Neural cell (in vitro differentiated cells): ENCODE data around the gene TUBB1. TPM values are rescaled to one million over a fixed set of nuclear protein-coding genes. Genes with fewer than 3 reads are reported as not detected.

Source experiments
- H2AFZ ChIP-seq: fragments of 200-600, 300-800 bp; sonication (generic), shearing (Covaris generic); 2 replicates; pipeline ENCODE4 v1.6.0; 2014; ENCODE audit warnings: low read depth, mild to moderate bottlenecking, antibody characterized with exemption, low read length, moderate library complexity
- H3F3A ChIP-seq: fragments of 200-600 bp; shearing (Covaris generic); 2 replicates; pipeline ENCODE4 v1.6.1; 2016; ENCODE audit warnings: mild to moderate bottlenecking, moderate library complexity, mixed read lengths, antibody characterized with exemption, low read length; ENCODE audit not compliant: insufficient read depth, poor library complexity, severe bottlenecking
- H3K27ac ChIP-seq: fragments of 200-600, 300-800 bp; sonication (generic), shearing (Covaris generic); 2 replicates; pipeline ENCODE4 v1.5.1; 2014; ENCODE audit warnings: mild to moderate bottlenecking, low read length, moderate library complexity
- H3K27me3 ChIP-seq: fragments of 300-800, 200-600 bp; sonication (generic), shearing (Covaris generic); 2 replicates; pipeline ENCODE4 v1.6.0; 2014; ENCODE audit warnings: mild to moderate bottlenecking, low read depth, low read length, moderate library complexity; ENCODE audit not compliant: insufficient read depth
- H3K36me3 ChIP-seq: fragments of 300-800, 200-600 bp; sonication (generic), shearing (Covaris generic); 2 replicates; pipeline ENCODE4 v1.5.1; 2014; ENCODE audit warnings: mild to moderate bottlenecking, antibody characterized with exemption, low read length, moderate library complexity; ENCODE audit not compliant: insufficient read depth
- H3K4me2 ChIP-seq: fragments of 300-800, 200-600 bp; sonication (generic), shearing (Covaris generic); 2 replicates; pipeline ENCODE4 v1.6.0; 2014; ENCODE audit warnings: mild to moderate bottlenecking, low read length
- H3K4me3 ChIP-seq: fragments of 300-800, 200-600 bp; sonication (generic), shearing (Covaris generic); 2 replicates; pipeline ENCODE4 v1.5.1; 2014; ENCODE audit warnings: mild to moderate bottlenecking, low read length, moderate library complexity
- H3K79me2 ChIP-seq: fragments of 200-600 bp; shearing (Covaris generic); replicated peaks from 2 replicates; pipeline ENCODE4 v1.6.0; 2014; ENCODE audit warnings: mild to moderate bottlenecking, low read length, moderate library complexity; ENCODE audit not compliant: insufficient read depth
- H3K9ac ChIP-seq: fragments of 300-800, 200-600 bp; sonication (generic), shearing (Covaris generic); 2 replicates; pipeline ENCODE4 v1.6.1; 2016; ENCODE audit warnings: mild to moderate bottlenecking, low read length, mixed read lengths
- H3K9me2 ChIP-seq: fragments of 200-600 bp; shearing (Covaris generic); 2 replicates; pipeline ENCODE4 v1.6.1; 2016; ENCODE audit warnings: mild to moderate bottlenecking, low read length, mixed read lengths; ENCODE audit not compliant: insufficient read depth
- H3K9me3 ChIP-seq: fragments of 200-600, 300-800 bp; sonication (generic), shearing (Covaris generic); 2 replicates; pipeline ENCODE4 v1.6.1; 2016; ENCODE audit warnings: mild to moderate bottlenecking, mixed run types, low read length, moderate library complexity, mixed read lengths
- H4K20me1 ChIP-seq: fragments of 200-600 bp; shearing (Covaris generic); 2 replicates; pipeline ENCODE4 v1.6.1; 2016; ENCODE audit warnings: mild to moderate bottlenecking, mixed run types; ENCODE audit not compliant: insufficient read depth
- EP300 ChIP-seq: fragments of 450-650 bp; conservative IDR thresholded peaks from 2 replicates; pipeline ENCODE4 v1.6.1; 2014; ENCODE audit warnings: antibody characterized with exemption, mild to moderate bottlenecking, moderate library complexity; ENCODE audit not compliant: poor library complexity, severe bottlenecking
- EZH2 ChIP-seq: fragments of 200-600, 300-800 bp; shearing (Covaris generic), sonication (generic); IDR thresholded peaks from 2 replicates; pipeline ENCODE4 v1.6.1; 2014; ENCODE audit warnings: antibody characterized with exemption, low read length, borderline replicate concordance, mild to moderate bottlenecking; ENCODE audit not compliant: insufficient read depth, poor library complexity, severe bottlenecking
- MXI1 ChIP-seq: fragments of 450-650 bp; conservative IDR thresholded peaks from 2 replicates; pipeline ENCODE4 v1.6.1; 2014; ENCODE audit warnings: antibody characterized with exemption, mild to moderate bottlenecking; ENCODE audit not compliant: poor library complexity, severe bottlenecking
- POLR2AphosphoS5 ChIP-seq: IDR thresholded peaks from 2 replicates; pipeline ENCODE4 v1.6.1; 2012
- RAD21 ChIP-seq: fragments of 450-650 bp; conservative IDR thresholded peaks from 2 replicates; pipeline ENCODE4 v1.6.1; 2014; ENCODE audit warnings: antibody characterized with exemption, mild to moderate bottlenecking, moderate library complexity
- SMC3 ChIP-seq: fragments of 450-650 bp; conservative IDR thresholded peaks from 2 replicates; pipeline ENCODE4 v1.6.1; 2014; ENCODE audit warnings: antibody characterized with exemption, mild to moderate bottlenecking, moderate library complexity; ENCODE audit not compliant: poor library complexity
- TAF1 ChIP-seq: IDR thresholded peaks from 2 replicates; pipeline ENCODE4 v1.6.1; 2012; ENCODE audit warnings: low read depth
- polyA plus RNA-seq: library from polyadenylated mRNA; depleted of rRNA; stranded (reverse); fragments of >200 nt; gene quantifications from 2 replicates; pipeline ENCODE4 v1.2.3, GENCODE V29; 2014
- TF ChIP-seq, protein P1 (sequence below): IDR thresholded peaks from 2 replicates; pipeline ENCODE4 v1.6.1; 2012; ENCODE audit warnings: borderline replicate concordance
- TF ChIP-seq, protein P2 (sequence below): fragments of 450-650 bp; IDR thresholded peaks from 2 replicates; pipeline ENCODE4 v1.5.1; 2014; ENCODE audit warnings: antibody characterized with exemption, mild to moderate bottlenecking, moderate library complexity; ENCODE audit not compliant: poor library complexity, severe bottlenecking

Gene TUBB1
- polyA plus RNA-seq, 1 donor from 2014 or later: not detected

DNA sequence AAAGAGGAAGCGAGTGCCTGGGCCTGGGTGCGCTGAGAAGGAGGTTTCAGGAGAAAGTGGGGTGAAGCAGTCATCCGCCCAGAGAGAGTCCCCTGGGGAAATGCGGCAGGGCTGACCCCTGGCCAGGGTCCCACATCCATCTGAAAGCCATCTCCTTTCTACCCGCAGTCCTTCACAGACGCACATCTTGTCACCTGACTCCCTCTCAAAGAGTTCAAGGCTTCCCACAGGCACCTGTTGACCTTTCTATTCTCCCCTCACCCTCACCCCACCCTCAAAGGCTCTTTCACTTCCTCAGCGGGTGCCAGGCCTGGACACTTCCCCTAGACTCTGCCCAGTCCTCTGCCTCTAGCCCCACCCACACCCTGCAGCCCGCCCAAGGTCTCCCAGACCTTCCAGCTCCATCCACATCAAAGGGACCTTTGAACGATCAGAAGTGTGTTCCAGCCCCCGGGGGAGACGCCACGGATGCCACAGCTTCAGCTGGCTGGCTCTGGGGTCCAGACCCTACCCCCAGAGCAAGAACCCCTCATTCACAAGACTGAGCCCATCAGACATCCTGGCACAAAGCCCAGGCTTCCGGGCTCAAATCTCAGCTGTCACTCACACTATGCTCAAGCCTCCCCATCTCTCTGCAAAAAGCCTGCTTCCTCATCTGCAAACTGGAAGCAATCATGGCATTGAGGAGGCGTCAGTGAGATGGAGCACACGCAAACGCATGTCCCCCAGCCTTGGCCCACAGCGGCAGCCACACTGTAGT is 14.3 kb upstream of the TUBB1 start:
- H3K4me3 ChIP-seq: no peak overlapping the region
- no peaks in the 10 kb centered on the region for H3F3A ChIP-seq
- peaks cover 10% of the 10 kb centered on the region for H3K27me3 ChIP-seq
- no peak overlapping the region for H2AFZ ChIP-seq
- H3K79me2 ChIP-seq: no peaks in the 10 kb centered on the region
- no peaks in the 10 kb centered on the region for H3K36me3 ChIP-seq
- H3K27ac ChIP-seq: no peak overlapping the region
- no peak overlapping the region for H3K9ac ChIP-seq
- H3K9me3 ChIP-seq: no peaks in the 10 kb centered on the region
- TF ChIP-seq POLR2AphosphoS5 (no peak), MXI1 (no peak), EZH2 (no peak), RAD21 (no peak), SMC3 (no peak), EP300 (no peak), TAF1 (no peak)
- TF ChIP-seq, protein P1, sequence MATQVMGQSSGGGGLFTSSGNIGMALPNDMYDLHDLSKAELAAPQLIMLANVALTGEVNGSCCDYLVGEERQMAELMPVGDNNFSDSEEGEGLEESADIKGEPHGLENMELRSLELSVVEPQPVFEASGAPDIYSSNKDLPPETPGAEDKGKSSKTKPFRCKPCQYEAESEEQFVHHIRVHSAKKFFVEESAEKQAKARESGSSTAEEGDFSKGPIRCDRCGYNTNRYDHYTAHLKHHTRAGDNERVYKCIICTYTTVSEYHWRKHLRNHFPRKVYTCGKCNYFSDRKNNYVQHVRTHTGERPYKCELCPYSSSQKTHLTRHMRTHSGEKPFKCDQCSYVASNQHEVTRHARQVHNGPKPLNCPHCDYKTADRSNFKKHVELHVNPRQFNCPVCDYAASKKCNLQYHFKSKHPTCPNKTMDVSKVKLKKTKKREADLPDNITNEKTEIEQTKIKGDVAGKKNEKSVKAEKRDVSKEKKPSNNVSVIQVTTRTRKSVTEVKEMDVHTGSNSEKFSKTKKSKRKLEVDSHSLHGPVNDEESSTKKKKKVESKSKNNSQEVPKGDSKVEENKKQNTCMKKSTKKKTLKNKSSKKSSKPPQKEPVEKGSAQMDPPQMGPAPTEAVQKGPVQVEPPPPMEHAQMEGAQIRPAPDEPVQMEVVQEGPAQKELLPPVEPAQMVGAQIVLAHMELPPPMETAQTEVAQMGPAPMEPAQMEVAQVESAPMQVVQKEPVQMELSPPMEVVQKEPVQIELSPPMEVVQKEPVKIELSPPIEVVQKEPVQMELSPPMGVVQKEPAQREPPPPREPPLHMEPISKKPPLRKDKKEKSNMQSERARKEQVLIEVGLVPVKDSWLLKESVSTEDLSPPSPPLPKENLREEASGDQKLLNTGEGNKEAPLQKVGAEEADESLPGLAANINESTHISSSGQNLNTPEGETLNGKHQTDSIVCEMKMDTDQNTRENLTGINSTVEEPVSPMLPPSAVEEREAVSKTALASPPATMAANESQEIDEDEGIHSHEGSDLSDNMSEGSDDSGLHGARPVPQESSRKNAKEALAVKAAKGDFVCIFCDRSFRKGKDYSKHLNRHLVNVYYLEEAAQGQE: no peak
- TF ChIP-seq, protein P2, sequence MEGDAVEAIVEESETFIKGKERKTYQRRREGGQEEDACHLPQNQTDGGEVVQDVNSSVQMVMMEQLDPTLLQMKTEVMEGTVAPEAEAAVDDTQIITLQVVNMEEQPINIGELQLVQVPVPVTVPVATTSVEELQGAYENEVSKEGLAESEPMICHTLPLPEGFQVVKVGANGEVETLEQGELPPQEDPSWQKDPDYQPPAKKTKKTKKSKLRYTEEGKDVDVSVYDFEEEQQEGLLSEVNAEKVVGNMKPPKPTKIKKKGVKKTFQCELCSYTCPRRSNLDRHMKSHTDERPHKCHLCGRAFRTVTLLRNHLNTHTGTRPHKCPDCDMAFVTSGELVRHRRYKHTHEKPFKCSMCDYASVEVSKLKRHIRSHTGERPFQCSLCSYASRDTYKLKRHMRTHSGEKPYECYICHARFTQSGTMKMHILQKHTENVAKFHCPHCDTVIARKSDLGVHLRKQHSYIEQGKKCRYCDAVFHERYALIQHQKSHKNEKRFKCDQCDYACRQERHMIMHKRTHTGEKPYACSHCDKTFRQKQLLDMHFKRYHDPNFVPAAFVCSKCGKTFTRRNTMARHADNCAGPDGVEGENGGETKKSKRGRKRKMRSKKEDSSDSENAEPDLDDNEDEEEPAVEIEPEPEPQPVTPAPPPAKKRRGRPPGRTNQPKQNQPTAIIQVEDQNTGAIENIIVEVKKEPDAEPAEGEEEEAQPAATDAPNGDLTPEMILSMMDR: no peak
- no peaks in the 10 kb centered on the region for H4K20me1 ChIP-seq
- no peak overlapping the region for H3K4me2 ChIP-seq
- no peaks in the 10 kb centered on the region for H3K9me2 ChIP-seq

DNA sequence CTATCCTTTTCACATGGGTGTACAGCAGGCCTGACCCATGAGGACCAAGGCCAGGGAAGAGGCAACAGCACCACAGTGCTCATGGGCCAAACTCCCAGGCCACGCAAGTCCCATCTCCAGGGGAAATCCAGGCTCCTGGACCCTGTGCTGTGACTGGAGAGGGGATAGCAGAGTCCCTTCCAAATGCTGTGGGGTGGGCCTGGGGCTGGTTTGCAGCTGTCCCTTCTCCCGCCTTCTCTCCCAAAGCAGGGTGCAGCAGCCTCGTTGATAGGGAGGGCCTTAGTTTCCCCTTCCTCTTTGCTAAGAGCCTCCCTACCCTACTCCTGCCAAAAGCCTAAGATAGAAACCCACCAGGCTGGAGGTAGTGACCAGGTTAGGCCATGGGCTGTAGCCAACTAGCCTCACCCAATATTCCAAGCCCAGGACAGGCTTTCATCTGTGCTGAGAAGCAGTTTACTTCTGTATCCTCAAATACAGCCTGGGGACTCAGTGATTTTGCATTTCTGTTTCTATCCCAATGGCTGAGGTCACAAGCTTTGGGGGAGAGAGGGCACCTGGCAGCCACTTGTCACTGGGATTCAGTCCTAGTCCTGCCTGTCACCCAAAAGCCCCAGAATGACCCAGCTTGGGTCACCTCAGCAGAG is 13.6 kb upstream of the TUBB1 start:
- H4K20me1 ChIP-seq: no peaks in the 10 kb centered on the region
- no peaks in the 10 kb centered on the region for H3K79me2 ChIP-seq
- no peak overlapping the region for H3K27ac ChIP-seq
- no peaks in the 10 kb centered on the region for H3F3A ChIP-seq
- H3K9me2 ChIP-seq: no peaks in the 10 kb centered on the region
- H3K27me3 ChIP-seq: peaks cover 10% of the 10 kb centered on the region
- H2AFZ ChIP-seq: no peak overlapping the region
- no peak overlapping the region for H3K4me3 ChIP-seq
- H3K36me3 ChIP-seq: no peaks in the 10 kb centered on the region
- H3K9me3 ChIP-seq: no peaks in the 10 kb centered on the region
- no peak overlapping the region for H3K9ac ChIP-seq
- TF ChIP-seq TAF1 (no peak), POLR2AphosphoS5 (no peak), EP300 (no peak), RAD21 (no peak), MXI1 (no peak)
- TF ChIP-seq, protein P2: no peak
- H3K4me2 ChIP-seq: no peak overlapping the region
